Hematopoietic multipotent progenitor cell treated with erythropoietin and hydrocortisone succinate and interleukin-3 and kit ligand, for 17 days (in vitro differentiated cells): Measurements from ENCODE around the gene MAP4K5.

Experiments used
- DNase-seq: peaks from one replicate; pipeline ENCODE4 v3.0.0-alpha.2; 2015; ENCODE audit warnings: low spot score

The MAP4K5 gene

DNA sequence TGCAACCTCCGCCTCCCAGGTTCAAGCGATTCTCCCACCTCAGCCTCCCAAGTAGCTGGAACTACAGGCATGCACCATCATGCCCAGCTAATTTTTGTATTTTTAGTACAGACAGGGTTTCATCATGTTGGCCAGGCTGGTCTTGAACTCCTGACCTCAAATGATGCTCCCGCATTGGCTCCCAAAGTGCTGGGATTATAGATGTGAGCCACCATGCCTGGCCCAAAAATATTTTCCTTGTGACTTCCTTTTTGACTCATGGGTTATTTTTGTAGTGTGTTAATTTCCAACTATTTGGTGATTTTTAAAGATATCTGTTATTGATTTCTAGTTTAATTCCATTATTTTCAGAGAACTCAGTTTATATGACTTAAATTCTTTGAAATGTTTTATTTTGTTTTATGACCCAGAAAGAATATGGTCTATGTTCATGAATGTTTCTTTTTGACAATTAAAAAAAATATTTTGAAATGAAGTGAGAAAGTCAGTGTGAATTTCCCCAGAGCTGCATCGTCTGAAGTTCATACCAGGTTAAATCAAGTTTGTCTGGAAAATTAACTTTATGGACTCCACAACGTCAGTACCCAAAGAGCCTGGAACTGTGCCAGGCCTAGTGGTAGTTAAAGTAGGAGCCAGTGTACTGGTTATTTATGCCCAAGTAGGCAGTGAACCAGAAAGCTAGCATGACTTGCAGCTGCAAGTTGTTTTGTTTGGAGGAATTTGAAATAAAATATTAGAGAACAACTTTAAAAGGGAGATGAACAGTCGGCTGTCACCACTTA, 132.9 kb downstream of the MAP4K5 start:
- peak; percentile 67 for DNase-seq

DNA sequence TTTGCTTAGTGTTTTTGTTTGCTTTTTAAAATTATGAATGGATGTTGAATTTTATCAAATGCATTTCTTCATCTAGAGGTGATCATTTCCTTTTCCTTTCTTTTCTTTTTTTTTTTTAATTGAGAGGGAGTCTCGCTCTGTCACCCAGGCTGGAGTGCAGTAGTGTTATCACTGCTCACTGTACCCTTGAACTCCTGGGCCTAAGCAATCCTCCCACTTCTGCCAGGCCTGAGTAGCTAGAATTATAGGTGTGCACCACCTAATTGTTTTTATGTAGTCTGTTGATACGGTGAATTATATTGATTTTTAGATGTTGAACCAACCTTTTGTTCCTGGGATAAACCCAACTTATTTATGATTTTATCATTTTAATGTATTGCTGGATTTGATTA, 134.2 kb downstream of the MAP4K5 start:
- DNase-seq, result no peak

DNA sequence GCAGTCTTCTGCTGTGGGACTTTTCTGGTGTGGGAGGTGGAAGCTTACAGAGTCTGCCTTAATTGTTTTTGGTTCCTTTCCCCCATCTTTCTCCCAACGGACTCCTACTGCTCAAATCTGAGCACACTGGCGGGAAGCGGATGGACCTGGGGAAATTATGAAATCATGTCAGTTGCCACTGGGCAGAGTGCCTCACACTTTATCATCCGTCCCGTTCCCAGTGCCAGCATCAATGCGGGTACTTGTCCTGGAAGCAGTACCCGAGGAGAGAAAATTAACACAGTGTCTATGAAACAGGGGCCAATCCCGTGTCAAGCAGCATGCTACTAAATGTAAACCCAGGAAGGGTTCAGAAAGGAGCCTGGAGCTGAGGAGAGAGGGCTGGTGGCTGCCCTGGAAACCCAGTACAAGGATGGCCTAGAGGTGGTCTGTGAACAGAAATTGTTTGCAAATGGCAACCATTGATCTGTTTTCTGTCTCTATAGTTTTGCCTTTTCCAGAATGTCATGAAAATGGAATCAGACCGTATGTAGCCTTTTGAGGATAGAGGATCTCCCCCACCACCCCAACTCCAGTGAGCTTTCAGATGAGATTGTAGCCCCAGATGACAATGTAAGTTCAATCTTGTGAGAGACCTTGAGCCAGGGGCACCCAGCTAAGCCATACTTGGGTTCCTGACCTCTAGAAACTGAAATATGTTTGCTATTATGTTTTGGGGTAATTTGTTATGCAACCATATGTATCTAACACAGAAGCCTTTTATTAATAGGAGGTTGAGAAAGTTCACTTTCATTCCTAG, 134.8 kb downstream of the MAP4K5 start:
- no peak for DNase-seq

DNA sequence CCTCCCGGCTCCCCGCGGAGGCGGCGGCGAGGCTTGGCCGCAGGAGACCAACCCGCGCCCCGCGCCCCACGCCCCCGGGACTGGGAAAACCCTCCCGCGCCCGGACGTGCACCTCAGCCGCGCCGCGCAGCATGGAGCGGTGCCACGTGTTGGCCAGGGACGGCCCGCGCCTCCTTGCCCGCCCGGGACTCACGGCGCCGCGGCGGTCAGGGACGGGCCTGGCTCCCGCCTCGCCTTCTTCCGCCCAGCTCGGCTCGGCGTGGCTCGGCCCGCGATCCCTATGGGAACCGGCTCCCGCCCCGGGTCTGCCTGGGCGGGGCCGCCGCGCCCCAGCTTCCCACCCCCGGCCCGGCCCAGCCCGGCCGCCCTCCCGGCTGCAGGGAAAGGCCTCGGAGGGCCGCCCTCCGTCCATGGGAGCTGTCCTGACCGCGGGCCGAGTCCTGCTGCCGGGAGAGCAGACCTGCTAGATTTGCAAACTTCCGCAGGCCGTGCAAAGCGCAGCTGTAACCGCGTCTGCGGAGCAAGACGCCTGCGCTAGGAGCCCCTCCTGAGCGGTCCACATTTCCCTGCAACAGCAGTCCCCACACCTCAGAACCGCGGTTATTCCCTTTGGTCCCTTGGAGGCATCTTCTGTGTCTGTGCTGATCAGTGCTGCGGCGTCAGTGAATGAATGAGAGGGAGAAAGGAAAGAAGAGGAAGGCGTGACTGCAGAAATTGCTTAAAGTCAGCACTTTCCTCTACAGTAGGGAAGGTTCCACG, 135.6 kb downstream of the MAP4K5 start, which contains the start of gene CDKL1:
CDKL1 (minus strand) TSS at position 251 of the 759 bp plus-strand sequence. CDS start 1,013 bp downstream, outside the sequence.
- no peak for DNase-seq

DNA sequence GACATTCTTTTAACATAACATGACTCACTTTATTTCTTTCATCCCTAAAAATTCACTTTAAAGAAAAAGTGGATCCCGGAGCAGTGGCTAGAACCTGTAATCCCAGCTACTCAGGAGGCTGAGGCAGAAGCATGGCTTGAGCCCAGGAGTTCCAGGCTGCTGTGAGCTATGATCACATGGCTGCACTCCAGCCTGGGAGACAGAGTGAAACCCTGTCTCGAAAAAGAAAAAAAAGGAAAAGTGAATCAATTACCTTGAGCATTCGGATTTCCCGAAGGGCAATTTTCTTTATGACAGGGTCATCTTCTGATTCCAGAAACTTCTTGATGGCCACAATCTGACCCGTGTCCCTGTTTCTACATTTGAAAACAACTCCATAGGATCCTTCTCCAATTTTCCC, 136.9 kb downstream of the MAP4K5 start:
- DNase-seq, result no peak

DNA sequence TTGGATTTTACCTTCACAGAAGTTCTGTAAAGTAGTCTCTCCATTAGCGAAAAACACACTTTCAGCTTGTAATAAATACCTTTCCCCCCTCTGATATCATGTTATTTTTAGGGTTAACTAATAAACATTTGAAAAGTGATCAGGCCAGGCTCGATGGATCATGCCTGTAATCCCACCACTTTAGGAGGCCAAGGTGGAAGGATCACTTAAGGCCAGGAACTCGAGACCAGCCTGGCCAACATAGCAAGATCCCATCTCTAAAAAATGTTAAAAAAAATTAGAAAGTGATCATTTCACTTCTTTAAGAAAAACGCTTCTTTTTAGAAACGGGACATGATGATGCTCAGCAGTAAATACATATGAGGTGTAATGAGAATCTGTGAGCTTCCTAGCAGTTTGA, 137.7 kb downstream of the MAP4K5 start:
- no peak for DNase-seq

DNA sequence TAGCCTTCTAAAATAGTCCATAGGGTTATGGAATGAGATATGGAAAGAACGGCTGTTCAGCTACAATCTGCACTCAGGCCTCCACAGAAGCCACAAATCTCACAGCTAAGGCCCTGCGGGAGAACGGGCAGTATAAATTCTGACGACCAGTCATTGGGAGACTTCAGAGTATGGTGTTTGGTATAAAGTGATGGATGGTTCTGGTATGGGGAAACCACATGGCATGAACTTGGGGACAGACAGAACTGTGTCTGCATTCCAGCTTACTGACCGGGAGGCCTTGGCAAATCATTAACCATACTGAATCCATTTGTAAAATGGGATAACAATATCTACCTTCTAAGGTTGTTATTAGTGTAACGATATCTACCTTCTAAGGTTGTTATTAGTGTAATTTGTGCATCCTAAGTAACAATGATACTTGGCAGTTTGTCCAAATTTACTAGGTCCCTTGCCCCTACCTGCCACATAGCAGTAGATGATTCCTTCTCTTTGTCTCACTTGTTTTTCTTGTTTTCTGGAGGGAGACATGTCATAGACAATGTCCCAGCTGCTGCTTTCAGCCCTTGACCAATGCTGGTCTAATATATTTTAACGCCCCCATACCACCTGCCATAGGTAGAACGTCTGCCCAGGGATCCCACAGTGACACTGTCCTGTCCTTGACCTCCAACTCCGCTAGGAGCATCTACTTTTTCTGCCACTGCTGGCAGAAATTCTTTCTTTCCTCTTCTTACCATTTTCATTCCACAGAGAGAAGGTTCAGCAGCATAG, 142.5 kb downstream of the MAP4K5 start:
- DNase-seq, result no peak

DNA sequence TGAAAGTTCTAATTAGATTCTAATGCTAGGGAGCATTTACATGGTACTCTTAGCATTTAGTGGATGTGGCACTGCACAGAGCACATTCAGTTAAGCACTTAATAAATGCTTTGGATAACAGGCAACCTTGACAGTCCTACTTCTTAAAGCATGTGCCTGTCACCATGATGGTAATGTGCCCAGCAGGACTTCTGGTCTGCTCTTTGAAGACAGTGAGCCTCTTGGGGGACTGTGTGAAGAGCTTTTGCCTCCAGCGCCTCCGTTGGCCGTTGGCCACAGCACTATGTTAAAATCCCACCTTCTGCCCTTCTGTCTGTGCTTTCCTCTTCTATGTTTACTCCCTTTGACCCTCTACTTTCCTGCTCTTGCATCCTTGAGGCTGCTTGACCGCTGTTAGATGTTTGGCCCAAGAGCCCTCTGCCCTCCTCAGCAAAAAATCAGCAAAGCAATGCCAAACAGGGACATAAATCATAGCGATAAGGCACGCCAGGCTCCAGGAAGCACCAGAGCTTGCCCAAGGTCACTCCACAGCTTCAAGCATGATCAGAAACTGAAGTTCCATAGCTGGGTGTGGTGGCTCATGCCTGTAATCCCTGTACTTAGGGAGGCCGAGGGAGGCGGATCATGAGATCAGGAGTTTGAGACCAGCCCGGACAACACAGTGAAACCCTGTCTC, 144.0 kb downstream of the MAP4K5 start:
- DNase-seq, result no peak

DNA sequence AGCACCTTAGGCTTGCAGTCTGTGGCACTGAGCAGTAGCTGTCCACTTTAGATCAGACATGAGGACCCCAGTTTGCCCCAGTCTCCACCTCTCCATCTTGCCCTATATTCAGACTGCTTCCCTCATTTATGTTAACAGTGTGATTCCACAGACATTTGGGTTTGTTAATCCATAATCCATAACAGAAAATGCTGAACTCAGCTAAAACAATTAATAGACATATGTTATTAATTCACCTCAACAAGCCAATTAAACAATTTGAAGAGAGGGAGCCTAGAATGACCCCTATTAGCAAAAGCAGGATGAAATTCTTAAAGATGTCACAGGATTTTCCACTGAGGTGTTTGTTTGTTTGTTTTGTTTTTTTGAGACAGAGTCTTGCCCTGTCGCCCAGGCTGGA, 144.8 kb downstream of the MAP4K5 start:
- no peak for DNase-seq

DNA sequence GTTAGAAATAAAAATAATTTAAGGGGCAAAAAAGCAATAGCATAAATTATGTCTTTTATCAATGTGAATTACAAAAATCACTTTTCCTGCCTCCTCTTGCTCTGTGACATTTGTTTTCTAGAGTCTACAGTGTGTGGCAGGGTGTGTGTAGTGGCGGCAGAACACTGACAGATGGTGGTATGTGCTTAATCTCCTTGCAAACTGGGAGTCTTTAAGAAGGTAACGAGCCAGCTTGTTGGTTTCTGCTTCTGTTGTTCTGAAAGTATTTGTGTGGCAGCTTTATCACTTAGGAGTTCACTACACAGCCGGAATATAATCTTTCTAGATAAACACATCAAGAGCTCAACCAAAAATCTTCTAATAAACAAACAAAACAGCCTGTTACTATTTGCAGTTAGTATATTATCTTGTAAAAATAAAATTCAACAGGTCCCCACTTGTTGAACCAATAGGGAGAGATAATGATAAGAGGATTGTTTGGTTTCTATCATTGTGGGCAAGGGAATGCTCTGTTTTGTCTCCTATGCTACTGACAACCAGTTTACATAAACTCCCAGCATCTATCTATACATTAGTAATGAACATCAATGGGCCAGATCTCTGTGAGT, 148.6 kb downstream of the MAP4K5 start:
- no peak for DNase-seq

DNA sequence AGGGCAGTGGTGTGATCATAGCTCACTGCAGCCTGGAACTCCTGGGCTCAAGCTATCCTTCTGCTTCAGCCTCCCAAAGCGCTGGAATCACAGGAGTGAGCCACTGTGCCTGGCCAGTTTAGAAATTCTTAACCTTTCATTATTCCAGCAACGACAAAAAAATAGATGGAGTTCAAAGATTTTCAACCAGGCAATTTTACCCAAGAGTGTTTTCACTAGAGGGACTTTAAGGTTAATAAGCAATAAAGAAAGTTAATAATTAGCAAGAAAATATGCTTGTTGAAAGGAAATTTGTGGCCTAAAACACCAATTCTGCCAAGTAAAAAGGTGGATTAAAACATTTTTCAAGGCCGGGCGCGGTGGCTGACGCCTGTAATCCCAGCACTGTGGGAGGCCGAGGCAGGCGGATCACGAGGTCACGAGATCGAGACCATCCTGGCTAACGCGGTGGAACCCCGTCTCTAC, 150.5 kb downstream of the MAP4K5 start:
- no peak for DNase-seq

DNA sequence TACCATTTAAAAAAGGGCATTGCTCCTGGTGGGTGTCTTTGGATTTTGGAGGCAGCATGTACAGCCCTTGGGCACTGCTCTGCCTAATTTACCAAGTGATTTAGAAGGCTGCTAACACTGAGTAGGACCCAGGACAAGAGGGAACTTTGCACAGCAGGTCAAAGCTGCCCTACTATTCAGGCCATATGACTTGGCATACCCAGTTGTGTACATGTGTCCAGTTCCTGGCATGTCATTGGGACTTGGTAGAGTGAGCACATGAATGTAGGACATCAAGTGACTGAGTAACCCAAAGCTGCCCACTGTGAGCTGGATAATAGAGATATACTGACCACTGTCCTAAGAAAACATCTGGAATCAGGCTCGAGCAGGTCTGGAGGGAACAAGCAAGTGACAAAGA, 151.4 kb downstream of the MAP4K5 start:
- DNase-seq, result no peak

DNA sequence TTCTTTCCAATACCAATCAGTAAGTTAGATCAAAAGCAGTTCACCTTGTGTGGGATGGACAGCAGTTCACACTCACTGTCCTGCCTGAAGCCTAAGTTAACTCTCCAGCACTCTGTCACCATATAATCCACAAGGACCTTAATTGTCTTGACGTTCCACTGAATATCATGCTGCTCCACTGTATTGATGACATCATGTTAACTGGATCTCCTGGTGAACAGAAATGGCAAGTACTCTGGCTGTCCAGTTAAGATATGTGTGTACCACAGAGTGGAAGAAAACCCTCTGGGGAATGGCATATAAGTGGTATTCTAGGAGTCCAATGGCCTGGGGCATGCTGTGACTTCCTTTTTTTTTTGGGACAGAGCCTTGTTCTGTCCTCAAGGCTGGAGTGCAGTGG, 151.9 kb downstream of the MAP4K5 start:
- DNase-seq, result no peak

DNA sequence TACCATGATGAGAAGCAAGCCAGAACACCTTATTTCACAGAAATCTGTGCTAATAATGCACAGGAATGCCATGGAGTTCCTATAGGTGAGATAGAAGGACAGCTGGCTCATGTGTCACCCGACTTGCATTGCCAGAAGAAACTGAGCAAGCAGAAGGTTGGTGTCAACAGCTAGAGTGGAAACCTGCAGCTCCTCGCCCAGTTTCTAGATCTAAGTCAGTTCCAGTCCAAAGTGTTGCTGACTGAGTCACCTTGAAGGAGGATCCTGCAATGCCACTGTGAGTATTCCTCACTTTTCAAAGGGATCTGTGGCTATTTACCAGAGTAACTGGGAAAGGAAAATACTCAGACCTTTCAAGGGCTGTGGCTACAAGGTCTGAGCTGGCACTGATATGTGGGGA, 152.8 kb downstream of the MAP4K5 start:
- no peak for DNase-seq

DNA sequence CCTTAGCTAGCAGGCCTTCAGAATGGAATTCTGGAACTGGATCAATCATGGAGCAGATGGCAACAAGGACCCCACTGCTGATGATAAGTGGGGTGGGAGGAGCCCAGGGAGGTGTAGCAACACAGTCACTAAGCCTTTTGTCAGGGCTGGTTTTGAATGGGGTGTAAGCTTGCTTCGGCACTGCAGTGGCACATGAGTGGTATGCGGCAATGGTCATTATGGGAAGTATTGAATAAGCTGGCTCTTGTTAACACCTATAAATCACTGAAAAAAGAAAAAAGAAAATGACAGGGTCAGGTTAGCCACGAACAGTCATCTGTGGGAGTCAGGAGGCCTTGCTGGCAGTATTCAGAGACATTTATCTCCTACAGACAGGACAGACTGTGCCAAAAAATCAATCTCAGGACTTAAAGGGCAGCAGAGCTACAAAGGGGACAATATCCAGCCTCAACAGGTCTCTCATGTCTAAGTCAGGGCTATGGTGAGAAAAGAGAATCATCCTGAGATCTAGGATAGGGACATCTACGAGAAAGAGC, 154.8 kb downstream of the MAP4K5 start:
- no peak for DNase-seq

DNA sequence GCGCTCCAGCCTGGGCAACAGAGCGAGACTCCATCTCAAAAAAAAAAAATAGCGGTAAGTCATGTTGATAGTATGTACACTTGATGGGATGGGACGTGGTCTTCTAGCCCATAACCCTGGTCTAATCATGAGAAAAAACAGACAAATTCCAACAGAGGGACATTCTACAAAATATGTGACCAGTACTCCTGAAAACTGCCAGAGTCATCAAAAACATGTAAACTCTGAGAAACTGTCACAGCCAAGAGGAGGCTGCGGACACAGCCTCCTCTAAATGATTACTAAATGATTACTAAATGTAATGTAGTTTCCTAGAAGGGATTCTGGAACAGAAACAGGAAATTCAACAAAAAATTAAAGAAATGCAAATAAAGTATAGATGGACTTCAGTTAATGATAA, 156.6 kb downstream of the MAP4K5 start:
- no peak for DNase-seq

DNA sequence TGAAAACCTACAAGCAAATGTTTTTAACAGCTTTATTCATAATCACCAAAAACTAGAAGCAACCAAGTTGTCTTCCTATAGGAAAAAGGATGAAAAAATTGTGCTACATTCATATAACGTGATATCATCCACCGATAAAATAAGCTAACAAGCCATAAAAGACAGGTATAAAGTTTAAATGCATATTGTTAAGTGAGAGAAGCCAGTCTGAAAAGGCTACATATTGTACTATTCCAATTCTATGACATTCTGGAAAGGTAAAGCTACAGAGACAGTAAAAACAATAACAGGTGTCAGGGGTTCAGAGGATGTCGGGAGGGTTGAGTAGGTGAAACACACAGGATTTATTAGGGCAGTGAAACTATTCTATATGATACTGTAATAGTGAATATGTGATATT, 158.4 kb downstream of the MAP4K5 start:
- no peak for DNase-seq

DNA sequence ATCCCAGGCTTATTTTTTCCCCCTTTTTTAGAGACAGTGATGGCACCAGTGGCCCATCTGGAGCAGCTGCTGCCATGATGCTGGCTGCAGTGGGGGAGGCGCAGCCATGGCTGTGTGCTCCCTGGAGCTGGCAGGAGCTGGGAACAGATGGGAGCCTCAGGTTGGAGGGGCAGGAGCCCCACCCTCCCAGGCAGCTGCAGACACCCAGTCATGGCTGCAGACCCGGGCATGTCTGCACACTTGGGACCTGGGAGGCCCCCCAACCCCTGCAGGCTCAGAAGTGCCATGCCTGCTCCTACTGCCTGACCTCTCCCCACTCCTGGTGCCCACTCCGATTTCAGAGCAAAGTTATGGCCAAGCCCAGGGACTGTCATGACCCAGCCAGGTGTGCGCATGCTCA, 160.8 kb downstream of the MAP4K5 start:
- DNase-seq, result no peak
